SK-N-SH (cell line): Measurements from ENCODE around the gene HOXB8. TPM values are rescaled to one million over a fixed set of nuclear protein-coding genes. Genes with fewer than 3 reads are reported as not detected.

Experiments used
- CTCF ChIA-PET: fragments of 300-600, 350-600 bp; formaldehyde crosslinking; extraction: SDS; loops from one replicate; lab custom pipeline; 2021; lab: Yijun Ruan, JAX
- POLR2A ChIA-PET: fragments of 350-600 bp; sonication (Branson Sonifier 250); formaldehyde crosslinking; extraction: SDS; loops from one replicate; lab custom pipeline; 2020; ENCODE audit warnings: antibody characterized with exemption, inconsistent platforms; lab: Yijun Ruan, JAX
- DNase-seq: peaks from one replicate; pipeline ENCODE4 v3.0.0; 2012
- H2AFZ ChIP-seq: fragments of 200-600 bp; sonication (generic); 2 replicates; pipeline ENCODE4 v1.8.1; 2016; ENCODE audit warnings: antibody characterized with exemption, mild to moderate bottlenecking, low read depth
- H3F3A ChIP-seq: fragments of 200-600 bp; sonication (generic); replicated peaks from 2 replicates; pipeline ENCODE3; 2016; ENCODE audit warnings: antibody characterized with exemption, mild to moderate bottlenecking; ENCODE audit not compliant: insufficient read depth
- H3K27ac ChIP-seq, 2 experiments: fragments of 200-500 bp in 1 of 2; fragments of 200-600 bp in 1 of 2; sonication (Bioruptor generic) in 1 of 2; sonication (generic), shearing (Covaris generic) in 1 of 2; 2 replicates each; pipeline versions ENCODE4 v1.5.1 to v1.6.1; 2014 to 2016; ENCODE audit warnings: low read depth in 2 of 2, inconsistent platforms in 1 of 2, low read length in 1 of 2, mild to moderate bottlenecking in 1 of 2, mixed read lengths in 1 of 2
- H3K27me3 ChIP-seq: fragments of 200-600 bp; sonication (generic), shearing (Covaris generic); 2 replicates; pipeline ENCODE4 v1.6.1; 2016; ENCODE audit warnings: mixed run types; ENCODE audit not compliant: insufficient read depth
- H3K36me3 ChIP-seq, 2 experiments: fragments of 200-500 bp in 1 of 2; fragments of 200-600 bp in 1 of 2; sonication (Bioruptor generic) in 1 of 2; sonication (generic) in 1 of 2; replicated peaks in 1 of 2; 2 replicates each; pipeline versions ENCODE3 to v1.5.1; 2014 to 2016; ENCODE audit warnings: low read length in 1 of 2, mild to moderate bottlenecking in 1 of 2; ENCODE audit not compliant: insufficient read depth in 2 of 2, control insufficient read depth in 1 of 2
- H3K4me1 ChIP-seq, 2 experiments: fragments of 200-500 bp in 1 of 2; fragments of 200-600 bp in 1 of 2; sonication (Bioruptor generic) in 1 of 2; sonication (generic), shearing (Covaris generic) in 1 of 2; 2 replicates each; pipeline versions ENCODE4 v1.5.1 to v1.6.1; 2014 to 2016; ENCODE audit warnings: low read depth in 1 of 2, low read length in 1 of 2, mixed run types in 1 of 2; ENCODE audit not compliant: insufficient read depth in 2 of 2, control insufficient read depth in 1 of 2
- H3K4me2 ChIP-seq: fragments of 200-600 bp; sonication (generic), shearing (Covaris generic); 2 replicates; pipeline ENCODE4 v1.6.1; 2017; ENCODE audit warnings: mixed run types
- H3K4me3 ChIP-seq, 2 experiments: fragments of 200-500 bp in 1 of 2; fragments of 200-600 bp in 1 of 2; sonication (Bioruptor generic) in 1 of 2; sonication (generic), shearing (Covaris generic) in 1 of 2; 2 replicates each; pipeline versions ENCODE4 v1.5.1 to v1.8.1; 2014 to 2016; ENCODE audit warnings: low read depth in 2 of 2, inconsistent platforms in 1 of 2, low read length in 1 of 2, mild to moderate bottlenecking in 1 of 2, mixed read lengths in 1 of 2, moderate library complexity in 1 of 2
- H3K79me2 ChIP-seq: fragments of 200-600 bp; sonication (generic); 2 replicates; pipeline ENCODE4 v1.8.1; 2017; ENCODE audit warnings: mild to moderate bottlenecking; ENCODE audit not compliant: insufficient read depth
- H3K9ac ChIP-seq: fragments of 200-600 bp; sonication (generic); 2 replicates; pipeline ENCODE4 v1.6.1; 2017; ENCODE audit warnings: mixed run types
- H3K9me2 ChIP-seq: fragments of 200-600 bp; sonication (generic); 2 replicates; pipeline ENCODE4 v1.6.1; 2017; ENCODE audit warnings: mixed run types
- H3K9me3 ChIP-seq: fragments of 200-600 bp; sonication (generic); 2 replicates; pipeline ENCODE4 v1.6.1; 2017; ENCODE audit warnings: mixed run types, mild to moderate bottlenecking, moderate library complexity
- H4K20me1 ChIP-seq: fragments of 200-600 bp; sonication (generic); 2 replicates; pipeline ENCODE4 v1.6.1; 2017; ENCODE audit warnings: mild to moderate bottlenecking, mixed run types; ENCODE audit not compliant: insufficient read depth
- FOXJ3 ChIP-seq: sonication (generic); formaldehyde crosslinking; IDR thresholded peaks from 2 replicates; pipeline ENCODE4 v1.5.1; 2020; ENCODE audit warnings: mild to moderate bottlenecking, missing genetic modification reagents
- FOXM1 ChIP-seq: IDR thresholded peaks from 2 replicates; pipeline ENCODE4 v1.4.0; 2012; ENCODE audit warnings: low read depth, mild to moderate bottlenecking
- IRF3 ChIP-seq: fragments of 150-350 bp; IDR thresholded peaks from 2 replicates; pipeline ENCODE4 v1.6.1; 2016; ENCODE audit warnings: mild to moderate bottlenecking, low read depth, low read length
- MAX ChIP-seq: IDR thresholded peaks from 2 replicates; pipeline ENCODE4 v1.4.0; 2012; ENCODE audit warnings: low read depth
- NFIC ChIP-seq: IDR thresholded peaks from 2 replicates; pipeline ENCODE4 v1.4.0; 2012; ENCODE audit warnings: borderline replicate concordance
- PBX3 ChIP-seq: IDR thresholded peaks from 2 replicates; pipeline ENCODE4; 2012
- POLR2AphosphoS5 ChIP-seq: IDR thresholded peaks from 2 replicates; pipeline ENCODE4 v1.6.1; 2012; ENCODE audit warnings: low read depth, low read length
- RCOR1 ChIP-seq: fragments of 150-350 bp; IDR thresholded peaks from 2 replicates; pipeline ENCODE4 v1.6.1; 2017; ENCODE audit warnings: antibody characterized with exemption, low read length
- REST ChIP-seq: IDR thresholded peaks from 2 replicates; pipeline ENCODE4 v1.6.1; 2012; ENCODE audit warnings: mild to moderate bottlenecking, low read depth, low read length, moderate library complexity
- RFX5 ChIP-seq: IDR thresholded peaks from 2 replicates; pipeline ENCODE4 v1.6.1; 2012; ENCODE audit warnings: mild to moderate bottlenecking, improper control_type of control experiment, low read length
- RXRA ChIP-seq: IDR thresholded peaks from 2 replicates; pipeline ENCODE4 v1.4.0; 2012; ENCODE audit warnings: low read depth, mild to moderate bottlenecking, borderline replicate concordance
- SIN3A ChIP-seq: IDR thresholded peaks from 2 replicates; pipeline ENCODE4 v1.6.1; 2012; ENCODE audit warnings: low read depth, mild to moderate bottlenecking, low read length, moderate library complexity, borderline replicate concordance
- TCF12 ChIP-seq: IDR thresholded peaks from 2 replicates; pipeline ENCODE4 v1.4.0; 2012
- TEAD4 ChIP-seq: IDR thresholded peaks from 2 replicates; pipeline ENCODE4 v1.4.0; 2012; ENCODE audit warnings: mild to moderate bottlenecking, borderline replicate concordance; ENCODE audit not compliant: insufficient read depth
- USF1 ChIP-seq: IDR thresholded peaks from 2 replicates; pipeline ENCODE4 v1.4.0; 2012; ENCODE audit warnings: low read depth, borderline replicate concordance
- USF2 ChIP-seq: fragments of 150-350 bp; IDR thresholded peaks from 2 replicates; pipeline ENCODE4 v1.6.1; 2017; ENCODE audit warnings: antibody characterized with exemption, low read length, low read depth, borderline replicate concordance
- YY1 ChIP-seq: IDR thresholded peaks from 2 replicates; pipeline ENCODE4 v1.4.0; 2012; ENCODE audit warnings: low read depth, mild to moderate bottlenecking
- ZBTB33 ChIP-seq: IDR thresholded peaks from 2 replicates; pipeline ENCODE4 v1.4.0; 2012; ENCODE audit warnings: low read depth, borderline replicate concordance
- polyA plus RNA-seq, 3 experiments: library from polyadenylated mRNA; depleted of rRNA; stranded (reverse); fragments of >200 nt; gene quantifications; 2 replicates each; pipeline ENCODE4 v1.2.3, GENCODE V29; 2012

HOXB8 gene
- polyA plus RNA-seq, 1 of the 3 experiments (the other 2 are of a cell fraction): not detected

- ChIA-PET CTCF (interaction anchor here (0.7 to 1.9 kb wide), 7 partner anchors 16 to 440 kb away, joined by 3 to 12 read pairs (median 6); no protein-coding TSS in a partner anchor), POLR2A (no interaction called here)
- Histone ChIP-seq H3K4me1 (no peaks in the 10 kb centered on the region), H3K9ac (no peak overlapping the region), H3K9me2 (no peaks in the 10 kb centered on the region), H3K36me3 (no peaks in the 10 kb centered on the region), H3K4me2 (no peak overlapping the region), H3K4me3 (no peak overlapping the region), H4K20me1 (no peaks in the 10 kb centered on the region), H3K27me3 (peaks cover 67% of the 10 kb centered on the region), H3K27ac (no peak overlapping the region), H2AFZ (no peak overlapping the region), H3F3A (no peaks in the 10 kb centered on the region), H3K9me3 (no peaks in the 10 kb centered on the region), H3K79me2 (no peaks in the 10 kb centered on the region)
- TF ChIP-seq USF1 (no peak), POLR2AphosphoS5 (no peak), RXRA (no peak), ZBTB33 (no peak), NFIC (no peak), MAX (no peak), SIN3A (no peak), IRF3 (no peak), FOXM1 (no peak), YY1 (no peak), FOXJ3 (CRISPR knock-in tag) (no peak), PBX3 (no peak), REST (no peak), TEAD4 (no peak), TCF12 (no peak), USF2 (no peak), RCOR1 (no peak), RFX5 (no peak)
- DNase-seq: no peak
These were observed 40.8 kb upstream of the HOXB8 start for GRCh38 chr17:48655913-48656312.
